Tibial nerve (tissue), 3 donors: ENCODE results near the gene LY86.

Experiments
- POLR2A ChIP-seq, 2 donors: fragments of 450-650 bp; IDR thresholded peaks; one replicate each; pipeline ENCODE4 v1.6.1; 2017; ENCODE audit warnings: antibody characterized with exemption in 2 of 2, mild to moderate bottlenecking in 2 of 2, moderate library complexity in 2 of 2
- TF ChIP-seq, protein P1 (sequence below), 5 experiments: fragments of 200-600 bp in 3 of 5; fragments of 450-650 bp in 2 of 5; sonication (generic) in 3 of 5; IDR thresholded peaks; one replicate each; pipeline ENCODE4 v1.5.1; 2016 to 2019; ENCODE audit warnings: antibody characterized with exemption in 5 of 5, mild to moderate bottlenecking in 3 of 5, moderate library complexity in 2 of 5

DNA sequence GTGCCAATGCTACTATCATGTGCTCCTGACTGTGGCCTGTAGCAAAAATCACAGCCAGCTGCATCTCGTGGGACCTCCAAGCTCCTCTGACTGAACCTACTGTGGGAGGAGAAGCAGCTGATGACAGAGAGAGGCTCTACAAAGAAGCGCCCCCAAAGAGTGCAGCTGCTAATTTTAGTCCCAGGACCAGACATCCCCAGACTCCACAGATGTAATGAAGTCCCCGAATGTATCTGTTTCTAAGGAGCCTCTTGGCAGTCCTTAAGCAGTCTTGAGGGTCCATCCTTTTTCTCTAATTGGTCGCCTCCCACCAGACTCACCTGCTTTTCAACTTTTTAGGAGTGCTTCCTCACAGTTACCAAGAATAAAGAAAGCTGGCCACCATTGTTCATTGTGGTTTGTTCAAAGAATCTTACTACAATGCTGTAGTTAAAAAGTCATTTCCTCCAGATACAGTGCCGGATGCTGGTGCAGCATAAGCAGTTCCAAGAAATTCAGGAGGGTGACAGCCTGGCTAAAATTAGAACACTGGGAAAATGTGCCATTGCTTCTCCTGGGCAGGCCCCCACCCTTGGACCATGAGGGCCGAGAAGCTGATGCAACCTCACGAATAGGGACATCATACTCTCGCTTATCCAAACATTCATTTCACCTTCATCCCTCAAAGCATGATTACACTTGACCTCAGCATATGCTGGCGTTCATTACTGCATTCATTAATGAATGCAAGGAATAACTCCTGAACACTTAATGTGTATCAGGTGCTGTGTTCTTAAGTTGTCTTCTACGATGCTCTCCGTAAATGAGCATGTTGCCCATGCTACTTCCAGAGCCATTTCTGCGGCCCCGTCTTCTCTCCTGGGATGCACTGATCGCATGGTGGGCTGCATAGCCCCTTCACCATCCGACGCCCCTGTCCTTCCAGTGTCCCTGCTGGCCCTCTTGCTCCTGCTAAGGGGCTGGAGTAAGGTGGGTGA is 66.4 kb downstream of the LY86 start:
- no peak for TF ChIP-seq POLR2A (IDR thresholded peaks at IDR 0.05)
- TF ChIP-seq, protein P1, sequence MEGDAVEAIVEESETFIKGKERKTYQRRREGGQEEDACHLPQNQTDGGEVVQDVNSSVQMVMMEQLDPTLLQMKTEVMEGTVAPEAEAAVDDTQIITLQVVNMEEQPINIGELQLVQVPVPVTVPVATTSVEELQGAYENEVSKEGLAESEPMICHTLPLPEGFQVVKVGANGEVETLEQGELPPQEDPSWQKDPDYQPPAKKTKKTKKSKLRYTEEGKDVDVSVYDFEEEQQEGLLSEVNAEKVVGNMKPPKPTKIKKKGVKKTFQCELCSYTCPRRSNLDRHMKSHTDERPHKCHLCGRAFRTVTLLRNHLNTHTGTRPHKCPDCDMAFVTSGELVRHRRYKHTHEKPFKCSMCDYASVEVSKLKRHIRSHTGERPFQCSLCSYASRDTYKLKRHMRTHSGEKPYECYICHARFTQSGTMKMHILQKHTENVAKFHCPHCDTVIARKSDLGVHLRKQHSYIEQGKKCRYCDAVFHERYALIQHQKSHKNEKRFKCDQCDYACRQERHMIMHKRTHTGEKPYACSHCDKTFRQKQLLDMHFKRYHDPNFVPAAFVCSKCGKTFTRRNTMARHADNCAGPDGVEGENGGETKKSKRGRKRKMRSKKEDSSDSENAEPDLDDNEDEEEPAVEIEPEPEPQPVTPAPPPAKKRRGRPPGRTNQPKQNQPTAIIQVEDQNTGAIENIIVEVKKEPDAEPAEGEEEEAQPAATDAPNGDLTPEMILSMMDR (IDR thresholded peaks at IDR 0.05) = no peak
